Urinary bladder (tissue), 4 donors: ENCODE results near the gene CACNA2D2. TPM values are rescaled to one million over a fixed set of nuclear protein-coding genes. Genes with fewer than 3 reads are reported as not detected.
"Not testable (repeated sequence)": the region's sequence is repeated elsewhere in the genome, so short reads cannot be mapped to it uniquely, and the experiment has no call there.

Experiments
- DNase-seq: peaks from one replicate; pipeline ENCODE4 v3.0.0-alpha.2; 2015; ENCODE audit errors: extremely low spot score
- H3K27ac ChIP-seq: one replicate; pipeline ENCODE4 v1.5.1; 2013; ENCODE audit warnings: low read depth, mild to moderate bottlenecking, moderate library complexity
- H3K36me3 ChIP-seq: one replicate; pipeline ENCODE4 v1.6.1; 2013; ENCODE audit warnings: mild to moderate bottlenecking, moderate library complexity; ENCODE audit not compliant: insufficient read depth
- H3K4me1 ChIP-seq: one replicate; pipeline ENCODE4 v1.6.1; 2013; ENCODE audit warnings: mild to moderate bottlenecking, moderate library complexity; ENCODE audit not compliant: insufficient read depth
- H3K4me3 ChIP-seq: one replicate; pipeline ENCODE4 v1.5.1; 2013; ENCODE audit warnings: low read depth, low read length
- WGBS: extraction: QIAGEN DNeasy Blood & Tissue Kit; methylation state at CpG from one replicate; pipeline ENCODE4 v1.1.7; 2013; 5-methylcytosine and 5-hydroxymethylcytosine counted together
- polyA plus RNA-seq: library from polyadenylated mRNA; stranded (reverse); fragments of 200-250 nt; gene quantifications from one replicate; pipeline ENCODE4 v1.2.3, GENCODE V29; 2013
- total RNA-seq: library from RNA; depleted of rRNA; stranded (reverse); fragments of >200 nt; gene quantifications from one replicate; pipeline ENCODE4 v1.2.3, GENCODE V29; 2014
- donor health status: healthy with polysubstance abuse.
- donor health status: healthy.

Gene CACNA2D2
- total and polyA plus RNA-seq, 2 donors, result 1.3 to 1.4 TPM

GRCh38 chr3:50519471-50520089 is 16.1 kb upstream of the CACNA2D2 start:
- no peak for DNase-seq
- Histone ChIP-seq H3K4me3 (no peak overlapping the region), H3K27ac (no peak overlapping the region), H3K4me1 (no peaks in the 10 kb centered on the region), H3K36me3 (no peaks in the 10 kb centered on the region)
- 15% methylated on average over 7 of the region's 7 CpGs for WGBS

GRCh38 chr3:50518436-50518835 is 15.0 kb upstream of the CACNA2D2 start:
- no peak overlapping the region for H3K4me3 ChIP-seq
- 89% methylated on average over 7 of the region's 7 CpGs for WGBS
- no peak overlapping the region for H3K27ac ChIP-seq
- DNase-seq, result no peak
- no peaks in the 10 kb centered on the region for H3K4me1 ChIP-seq
- H3K36me3 ChIP-seq, result no peaks in the 10 kb centered on the region

- Histone ChIP-seq H3K4me1 (no peaks in the 10 kb centered on the region), H3K36me3 (no peaks in the 10 kb centered on the region), H3K27ac (no peak overlapping the region), H3K4me3 (no peak overlapping the region)
- no peak for DNase-seq
- 93% methylated on average over 4 of the region's 4 CpGs for WGBS
Observed at GRCh38 chr3:50517721-50518206, 14.3 kb upstream of the CACNA2D2 start.

GRCh38 chr3:50516440-50516871 is 13.0 kb upstream of the CACNA2D2 start:
- no peaks in the 10 kb centered on the region for H3K4me1 ChIP-seq
- no peak overlapping the region for H3K4me3 ChIP-seq
- 83% methylated on average over 4 of the region's 4 CpGs for WGBS
- H3K27ac ChIP-seq, result no peak overlapping the region
- no peaks in the 10 kb centered on the region for H3K36me3 ChIP-seq
- no peak for DNase-seq

GRCh38 chr3:50515565-50516439 is 12.4 kb upstream of the CACNA2D2 start:
- no peak overlapping the region for H3K4me3 ChIP-seq
- DNase-seq, result peak; percentile 47
- H3K36me3 ChIP-seq, result no peaks in the 10 kb centered on the region
- H3K27ac ChIP-seq, result no peak overlapping the region
- WGBS, result 10% methylated on average over 22 of the region's 22 CpGs
- no peaks in the 10 kb centered on the region for H3K4me1 ChIP-seq

- not testable (repeated sequence) for H3K27ac ChIP-seq, H3K36me3 ChIP-seq, DNase-seq, H3K4me3 ChIP-seq, H3K4me1 ChIP-seq
- WGBS, result 88% methylated on average over 8 of the region's 8 CpGs
Observed at GRCh38 chr3:50512908-50513307, 9.5 kb upstream of the CACNA2D2 start.

- Histone ChIP-seq H3K4me3 (no peak overlapping the region), H3K36me3 (no peaks in the 10 kb centered on the region), H3K27ac (no peak overlapping the region), H3K4me1 (no peaks in the 10 kb centered on the region)
- no peak for DNase-seq
- WGBS, result 91% methylated on average over 3 of the region's 3 CpGs
Observed at GRCh38 chr3:50512131-50512530, 8.7 kb upstream of the CACNA2D2 start.

- Histone ChIP-seq H3K4me3 (no peak overlapping the region), H3K4me1 (no peaks in the 10 kb centered on the region), H3K27ac (no peak overlapping the region), H3K36me3 (no peaks in the 10 kb centered on the region)
- 69% methylated on average over 2 of the region's 2 CpGs for WGBS
- DNase-seq, result no peak
Observed at GRCh38 chr3:50510325-50510724, 6.9 kb upstream of the CACNA2D2 start.

GRCh38 chr3:50509715-50510114 is 6.3 kb upstream of the CACNA2D2 start:
- Histone ChIP-seq H3K36me3 (no peaks in the 10 kb centered on the region), H3K27ac (no peak overlapping the region), H3K4me3 (no peak overlapping the region), H3K4me1 (no peaks in the 10 kb centered on the region)
- no peak for DNase-seq
- 57% methylated on average over 5 of the region's 5 CpGs for WGBS

GRCh38 chr3:50508821-50509220 is 5.4 kb upstream of the CACNA2D2 start:
- H3K27ac ChIP-seq, result no peak overlapping the region
- H3K4me1 ChIP-seq, result no peaks in the 10 kb centered on the region
- no peak for DNase-seq
- H3K4me3 ChIP-seq, result no peak overlapping the region
- 78% methylated on average over 1 of the region's 1 CpG for WGBS
- no peaks in the 10 kb centered on the region for H3K36me3 ChIP-seq

GRCh38 chr3:50506169-50506568 is 2.7 kb upstream of the CACNA2D2 start:
- Histone ChIP-seq H3K4me1 (no peaks in the 10 kb centered on the region), H3K4me3 (no peak overlapping the region), H3K36me3 (no peaks in the 10 kb centered on the region), H3K27ac (no peak overlapping the region)
- 79% methylated on average over 4 of the region's 4 CpGs for WGBS
- no peak for DNase-seq

- no peak overlapping the region for H3K27ac ChIP-seq
- H3K4me3 ChIP-seq, result no peak overlapping the region
- 97% methylated on average over 2 of the region's 2 CpGs for WGBS
- DNase-seq, result no peak
- no peaks in the 10 kb centered on the region for H3K36me3 ChIP-seq
- H3K4me1 ChIP-seq, result no peaks in the 10 kb centered on the region
Observed at GRCh38 chr3:50504681-50505080, 1.2 kb upstream of the CACNA2D2 start.

- Histone ChIP-seq H3K4me1 (no peaks in the 10 kb centered on the region), H3K36me3 (no peaks in the 10 kb centered on the region), H3K27ac (no peak overlapping the region), H3K4me3 (peak overlapping the region; percentile 65)
- 1% methylated on average over 79 of the region's 79 CpGs for WGBS
- no peak for DNase-seq
Observed at GRCh38 chr3:50502584-50503423, 630 bp downstream of the CACNA2D2 start.
